ENCODE results near the gene SLC24A3. TPM values are rescaled to one million over a fixed set of nuclear protein-coding genes. Genes with fewer than 3 reads are reported as not detected.
"Not testable (repeated sequence)": the region's sequence is repeated elsewhere in the genome, so short reads cannot be mapped to it uniquely, and the experiment has no call there.

Gene SLC24A3
- total RNA-seq, 1 donor from 2014 or later = not detected

- Mint-ChIP-seq H3K27ac (no peak overlapping the region), H3K9me3 (no peaks in the 10 kb centered on the region), H3K4me1 (peaks cover 3% of the 10 kb centered on the region), H3K27me3 (peaks cover 15% of the 10 kb centered on the region), H3K36me3 (ENCODE audit: low read depth) (no peaks in the 10 kb centered on the region), H3K4me3 (no peak overlapping the region)
- CTCF ChIA-PET = interaction anchor here (7.5 kb wide), 1 partner anchor 35 kb away, joined by 180 read pairs; no protein-coding TSS in a partner anchor
- DNase-seq = no peak
- no peak for TF ChIP-seq CTCF (IDR thresholded peaks at IDR 0.05)
- no peak for ATAC-seq (ENCODE audit: low read depth)
- POLR2A ChIA-PET = no interaction called here
- intact Hi-C loops (cut with micrococcal nuclease) = no loop called here
Measured at GRCh38 chr20:19626896-19627295, 414.5 kb downstream of the SLC24A3 start.

- H3K27ac Mint-ChIP-seq = no peak overlapping the region
- no peaks in the 10 kb centered on the region for H3K9me3 Mint-ChIP-seq
- TF ChIP-seq CTCF (IDR thresholded peaks at IDR 0.05) = no peak
- no peak overlapping the region for H3K4me3 Mint-ChIP-seq
- DNase-seq (no peak), ATAC-seq (ENCODE audit: low read depth) (peak; percentile 78)
- peaks cover 3% of the 10 kb centered on the region for H3K4me1 Mint-ChIP-seq
- intact Hi-C loops (cut with micrococcal nuclease) = loop anchor here (1.0 kb wide), 3 partner anchors 34 to 367 kb away; no protein-coding TSS in a partner anchor
- no peaks in the 10 kb centered on the region for H3K36me3 Mint-ChIP-seq (ENCODE audit: low read depth)
- H3K27me3 Mint-ChIP-seq = peaks cover 8% of the 10 kb centered on the region
- POLR2A ChIA-PET = interaction anchor here (1.1 kb wide), 1 partner anchor 30 kb away, joined by 3 read pairs; no protein-coding TSS in a partner anchor
- CTCF ChIA-PET = interaction anchor here (0.7 to 7.5 kb wide), 11 partner anchors 9 to 1215 kb away, joined by 3 to 180 read pairs (median 3); no protein-coding TSS in a partner anchor
Measured at GRCh38 chr20:19628570-19629134, 416.2 kb downstream of the SLC24A3 start.

GRCh38 chr20:19631410-19631809 lies 419.0 kb downstream of the SLC24A3 start:
- H3K27ac Mint-ChIP-seq = no peak overlapping the region
- intact Hi-C loops (cut with micrococcal nuclease) = no loop called here
- H3K36me3 Mint-ChIP-seq (ENCODE audit: low read depth) = no peaks in the 10 kb centered on the region
- H3K27me3 Mint-ChIP-seq = peaks cover 10% of the 10 kb centered on the region
- ChIA-PET CTCF (interaction anchor here (0.7 to 7.5 kb wide), 2 partner anchors 31 to 66 kb away, joined by 3 to 180 read pairs; no protein-coding TSS in a partner anchor), POLR2A (no interaction called here)
- H3K4me1 Mint-ChIP-seq = peaks cover 3% of the 10 kb centered on the region
- DNase-seq (no peak), ATAC-seq (ENCODE audit: low read depth) (no peak)
- TF ChIP-seq CTCF (IDR thresholded peaks at IDR 0.05) = no peak
- no peaks in the 10 kb centered on the region for H3K9me3 Mint-ChIP-seq
- no peak overlapping the region for H3K4me3 Mint-ChIP-seq

- no peaks in the 10 kb centered on the region for H3K4me1 Mint-ChIP-seq
- DNase-seq (no peak), ATAC-seq (ENCODE audit: low read depth) (no peak)
- ChIA-PET POLR2A (no interaction called here), CTCF (interaction anchor here (1.0 kb wide), 1 partner anchor 28 kb away, joined by 3 read pairs; no protein-coding TSS in a partner anchor)
- no peak overlapping the region for H3K27ac Mint-ChIP-seq
- H3K9me3 Mint-ChIP-seq = no peaks in the 10 kb centered on the region
- no peak for TF ChIP-seq CTCF (IDR thresholded peaks at IDR 0.05)
- H3K4me3 Mint-ChIP-seq = no peak overlapping the region
- peaks cover 5% of the 10 kb centered on the region for H3K27me3 Mint-ChIP-seq
- intact Hi-C loops (cut with micrococcal nuclease) = no loop called here
- no peaks in the 10 kb centered on the region for H3K36me3 Mint-ChIP-seq (ENCODE audit: low read depth)
Measured at GRCh38 chr20:19633985-19634384, 421.5 kb downstream of the SLC24A3 start.

- DNase-seq; H3K27me3 Mint-ChIP-seq; H3K4me3 Mint-ChIP-seq; CTCF ChIA-PET; intact Hi-C loops (cut with micrococcal nuclease); H3K36me3 Mint-ChIP-seq (ENCODE audit: low read depth); H3K9me3 Mint-ChIP-seq; H3K27ac Mint-ChIP-seq; POLR2A ChIA-PET; ATAC-seq (ENCODE audit: low read depth); H3K4me1 Mint-ChIP-seq: not testable (repeated sequence)
Measured at GRCh38 chr20:19639471-19640045, 427.1 kb downstream of the SLC24A3 start.
